ENCODE data around the gene SERGEF.

DNA sequence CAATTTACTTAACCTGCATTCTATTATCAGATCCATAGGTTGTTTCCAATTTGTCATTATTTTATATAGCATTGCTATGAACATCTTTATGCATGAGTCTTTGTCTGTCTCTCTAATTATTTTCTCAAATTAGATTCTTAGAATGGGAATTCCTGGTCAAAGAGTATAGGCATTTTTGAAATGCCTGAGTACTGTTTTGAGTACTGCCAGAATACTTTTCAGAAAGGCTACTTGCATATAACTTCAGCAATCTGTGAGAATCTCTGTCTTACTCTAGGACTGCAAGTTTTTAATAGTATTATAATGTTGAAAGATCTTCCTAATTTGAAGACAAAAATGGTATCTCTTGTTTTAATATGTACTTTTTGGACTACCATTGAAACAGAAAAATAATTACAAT is 221.7 kb downstream of the SERGEF start:
- TF ChIP-seq EP300 (IDR thresholded peaks at IDR 0.05) (no peak), POLR2A (IDR thresholded peaks at IDR 0.05; ENCODE audit: low read depth) (no peak), POLR2AphosphoS5 (IDR thresholded peaks at IDR 0.05) (no peak)
- TF ChIP-seq, protein P1, sequence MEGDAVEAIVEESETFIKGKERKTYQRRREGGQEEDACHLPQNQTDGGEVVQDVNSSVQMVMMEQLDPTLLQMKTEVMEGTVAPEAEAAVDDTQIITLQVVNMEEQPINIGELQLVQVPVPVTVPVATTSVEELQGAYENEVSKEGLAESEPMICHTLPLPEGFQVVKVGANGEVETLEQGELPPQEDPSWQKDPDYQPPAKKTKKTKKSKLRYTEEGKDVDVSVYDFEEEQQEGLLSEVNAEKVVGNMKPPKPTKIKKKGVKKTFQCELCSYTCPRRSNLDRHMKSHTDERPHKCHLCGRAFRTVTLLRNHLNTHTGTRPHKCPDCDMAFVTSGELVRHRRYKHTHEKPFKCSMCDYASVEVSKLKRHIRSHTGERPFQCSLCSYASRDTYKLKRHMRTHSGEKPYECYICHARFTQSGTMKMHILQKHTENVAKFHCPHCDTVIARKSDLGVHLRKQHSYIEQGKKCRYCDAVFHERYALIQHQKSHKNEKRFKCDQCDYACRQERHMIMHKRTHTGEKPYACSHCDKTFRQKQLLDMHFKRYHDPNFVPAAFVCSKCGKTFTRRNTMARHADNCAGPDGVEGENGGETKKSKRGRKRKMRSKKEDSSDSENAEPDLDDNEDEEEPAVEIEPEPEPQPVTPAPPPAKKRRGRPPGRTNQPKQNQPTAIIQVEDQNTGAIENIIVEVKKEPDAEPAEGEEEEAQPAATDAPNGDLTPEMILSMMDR (IDR thresholded peaks at IDR 0.05): no peak

All from esophagus muscularis mucosa (tissue), 4 donors.